ENCODE data around the gene HEATR3. TPM values are rescaled to one million over a fixed set of nuclear protein-coding genes. Genes with fewer than 3 reads are reported as not detected.

The HEATR3 gene
- total RNA-seq, 2 donors from 2014 or later: 18.1 to 26.9 TPM

GRCh38 chr16:50043358-50043757 is 22.4 kb upstream of the HEATR3 start:
- no peak for DNase-seq
- intact Hi-C loops (cut with DNase I): no loop called here
- Histone ChIP-seq H3K9ac (ENCODE audit: low read depth in 2 of 2, low read length in 2 of 2) (no peak overlapping the region), H3K9me3 (no peaks in the 10 kb centered on the region), H3K27ac (no peak overlapping the region), H3K27me3 (no peaks in the 10 kb centered on the region), H3K4me3 (no peak overlapping the region), H3K4me1 (no peaks in the 10 kb centered on the region), H3K36me3 (no peaks in the 10 kb centered on the region)
- TF ChIP-seq CTCF (IDR thresholded peaks at IDR 0.05): no peak

GRCh38 chr16:50045412-50045811 is 20.4 kb upstream of the HEATR3 start:
- Histone ChIP-seq H3K4me3 (no peak overlapping the region), H3K9me3 (no peaks in the 10 kb centered on the region), H3K27ac (no peak overlapping the region), H3K36me3 (no peaks in the 10 kb centered on the region), H3K9ac (ENCODE audit: low read depth in 2 of 2, low read length in 2 of 2) (no peak overlapping the region), H3K27me3 (no peaks in the 10 kb centered on the region), H3K4me1 (no peaks in the 10 kb centered on the region)
- DNase-seq: no peak
- intact Hi-C loops (cut with DNase I): no loop called here
- TF ChIP-seq CTCF (IDR thresholded peaks at IDR 0.05): no peak

- no peaks in the 10 kb centered on the region for H3K9me3 ChIP-seq
- no peak overlapping the region for H3K9ac ChIP-seq (ENCODE audit: low read depth in 2 of 2, low read length in 2 of 2)
- H3K4me3 ChIP-seq: no peak overlapping the region
- H3K4me1 ChIP-seq: no peaks in the 10 kb centered on the region
- no peak for TF ChIP-seq CTCF (IDR thresholded peaks at IDR 0.05)
- no peaks in the 10 kb centered on the region for H3K36me3 ChIP-seq
- H3K27ac ChIP-seq: no peak overlapping the region
- DNase-seq: no peak
- intact Hi-C loops (cut with DNase I): no loop called here
- H3K27me3 ChIP-seq: no peaks in the 10 kb centered on the region
These were observed 18.9 kb upstream of the HEATR3 start for GRCh38 chr16:50046853-50047252.

- Histone ChIP-seq H3K9ac (ENCODE audit: low read depth in 2 of 2, low read length in 2 of 2) (no peak overlapping the region), H3K27ac (no peak overlapping the region), H3K4me3 (no peak overlapping the region), H3K9me3 (no peaks in the 10 kb centered on the region), H3K36me3 (no peaks in the 10 kb centered on the region), H3K4me1 (no peaks in the 10 kb centered on the region), H3K27me3 (no peaks in the 10 kb centered on the region)
- intact Hi-C loops (cut with DNase I): no loop called here
- no peak for TF ChIP-seq CTCF (IDR thresholded peaks at IDR 0.05)
- DNase-seq: no peak
These were observed 17.9 kb upstream of the HEATR3 start for GRCh38 chr16:50047864-50048263.

GRCh38 chr16:50050802-50051201 is 15.0 kb upstream of the HEATR3 start:
- DNase-seq: no peak
- H3K9me3 ChIP-seq: no peaks in the 10 kb centered on the region
- H3K4me1 ChIP-seq: no peaks in the 10 kb centered on the region
- intact Hi-C loops (cut with DNase I): no loop called here
- no peak for TF ChIP-seq CTCF (IDR thresholded peaks at IDR 0.05)
- no peaks in the 10 kb centered on the region for H3K27me3 ChIP-seq
- H3K4me3 ChIP-seq: no peak overlapping the region
- no peaks in the 10 kb centered on the region for H3K36me3 ChIP-seq
- no peak overlapping the region for H3K27ac ChIP-seq
- no peak overlapping the region for H3K9ac ChIP-seq (ENCODE audit: low read depth in 2 of 2, low read length in 2 of 2)

GRCh38 chr16:50056226-50056625 is 9.5 kb upstream of the HEATR3 start:
- H3K9ac ChIP-seq (ENCODE audit: low read depth in 2 of 2, low read length in 2 of 2): no peak overlapping the region
- no peak for DNase-seq
- no peak for TF ChIP-seq CTCF (IDR thresholded peaks at IDR 0.05)
- H3K4me1 ChIP-seq: no peaks in the 10 kb centered on the region
- intact Hi-C loops (cut with DNase I): no loop called here
- no peaks in the 10 kb centered on the region for H3K9me3 ChIP-seq
- no peaks in the 10 kb centered on the region for H3K27me3 ChIP-seq
- no peak overlapping the region for H3K27ac ChIP-seq
- H3K36me3 ChIP-seq: no peaks in the 10 kb centered on the region
- H3K4me3 ChIP-seq: no peak overlapping the region
